Fibroblast of lung (primary cell): ENCODE results near the gene GSTM2. TPM values are rescaled to one million over a fixed set of nuclear protein-coding genes. Genes with fewer than 3 reads are reported as not detected.
A peak's percentile ranks its signal among the peaks of the same experiment; 100 is the strongest.

Experiments used
- DNase-seq, 2 donors: peaks; one replicate each; pipeline versions ENCODE4 v3.0.0 to v3.0.0-alpha.2; 2010; ENCODE audit warnings: low read depth in 2 of 2
- H2AFZ ChIP-seq: 2 replicates; pipeline ENCODE4 v1.5.1; 2012; ENCODE audit warnings: low read length, control low read depth, inconsistent platforms
- H3K27ac ChIP-seq: 2 replicates; pipeline ENCODE4 v1.5.1; 2011; ENCODE audit warnings: low read length, control low read depth; ENCODE audit not compliant: insufficient read depth
- H3K27me3 ChIP-seq: 2 replicates; pipeline ENCODE4 v1.5.1; 2011; ENCODE audit warnings: mild to moderate bottlenecking, low read length; ENCODE audit not compliant: control insufficient read depth, insufficient read depth
- H3K36me3 ChIP-seq: 2 replicates; pipeline ENCODE4 v1.5.1; 2011; ENCODE audit warnings: low read length; ENCODE audit not compliant: control insufficient read depth, insufficient read depth
- H3K4me1 ChIP-seq: 2 replicates; pipeline ENCODE4 v1.5.1; 2011; ENCODE audit warnings: low read length; ENCODE audit not compliant: control insufficient read depth, insufficient read depth; ENCODE audit errors: extremely low read depth
- H3K4me2 ChIP-seq: 2 replicates; pipeline ENCODE4 v1.5.1; 2011; ENCODE audit warnings: low read length, control low read depth; ENCODE audit not compliant: insufficient read depth; ENCODE audit errors: extremely low read depth
- H3K4me3 ChIP-seq, 4 experiments: fragments of 200-600 bp in 1 of 4; sonication (generic) in 1 of 4; replicated peaks in 1 of 4; 2 replicates each; pipeline ENCODE4 v1.5.1; 2011 to 2016; ENCODE audit warnings: low read length in 4 of 4, low read depth in 3 of 4, mild to moderate bottlenecking in 3 of 4, control low read depth in 2 of 4, inconsistent platforms in 1 of 4, mixed read lengths in 1 of 4; ENCODE audit not compliant: insufficient read depth in 1 of 4; ENCODE audit errors: control extremely low read depth in 1 of 4
- H3K79me2 ChIP-seq: 2 replicates; pipeline ENCODE4 v1.5.1; 2012; ENCODE audit warnings: mild to moderate bottlenecking, low read length, inconsistent platforms; ENCODE audit not compliant: control insufficient read depth, insufficient read depth
- H3K9ac ChIP-seq: 2 replicates; pipeline ENCODE4 v1.5.1; 2011; ENCODE audit warnings: mild to moderate bottlenecking, low read length, control low read depth; ENCODE audit not compliant: insufficient read depth
- H3K9me3 ChIP-seq: 2 replicates; pipeline ENCODE4 v1.5.1; 2012; ENCODE audit warnings: low read depth, low read length; ENCODE audit not compliant: control insufficient read depth, insufficient read depth
- H4K20me1 ChIP-seq: 2 replicates; pipeline ENCODE4 v1.5.1; 2011; ENCODE audit warnings: low read length; ENCODE audit not compliant: control insufficient read depth, insufficient read depth; ENCODE audit errors: extremely low read depth
- CTCF ChIP-seq, 2 donors: IDR thresholded peaks in 1 of 2; conservative IDR thresholded peaks in 1 of 2; 1 replicate in 1 of 2; 2 replicates in 1 of 2; pipeline ENCODE4 v1.5.1; 2011 to 2012; ENCODE audit warnings: low read length in 2 of 2, control low read depth in 1 of 2, inconsistent platforms in 1 of 2, low read depth in 1 of 2, mild to moderate bottlenecking in 1 of 2
- EZH2 ChIP-seq: IDR thresholded peaks from 2 replicates; pipeline ENCODE4 v1.5.1; 2012; ENCODE audit warnings: low read length, control low read depth, mild to moderate bottlenecking; ENCODE audit errors: missing control alignments
- polyA plus RNA-seq, 2 donors: library from polyadenylated mRNA; depleted of rRNA in 1 of 2; stranded (reverse) in 1 of 2; unstranded in 1 of 2; fragments of >200 nt; gene quantifications; 2 replicates each; pipeline ENCODE4 v1.2.1, GENCODE V29; 2011 to 2012; ENCODE audit warnings: missing spikeins in 1 of 2
- total RNA-seq: library from RNA; depleted of rRNA; stranded (reverse); fragments of >200 nt; gene quantifications from 2 replicates; pipeline ENCODE4 v1.2.1, GENCODE V29; 2014

GSTM2 gene
- total and polyA plus RNA-seq, 2 donors (not counting 1 experiment from before 2014, with no cell fraction given): 28.2 to 67.7 TPM

GRCh38 chr1:109636201-109636952 lies 31.5 kb upstream of the GSTM2 start:
- peak; percentile 47 to 62 for DNase-seq
- no peaks in the 10 kb centered on the region for H3K27me3 ChIP-seq
- no peak for TF ChIP-seq EZH2
- TF ChIP-seq CTCF (conservative IDR thresholded peaks at IDR 0.05 in 1 of 2, IDR thresholded peaks at IDR 0.05 in 1 of 2; ENCODE audit: low read depth in 1 of 2, low read length in 2 of 2): no peak
- H3K27ac ChIP-seq: no peak overlapping the region
- H3K9ac ChIP-seq: no peak overlapping the region
- no peaks in the 10 kb centered on the region for H3K79me2 ChIP-seq
- peaks cover 10% of the 10 kb centered on the region for H3K4me1 ChIP-seq
- no peaks in the 10 kb centered on the region for H4K20me1 ChIP-seq
- peaks cover 7% of the 10 kb centered on the region for H3K36me3 ChIP-seq
- H2AFZ ChIP-seq: no peak overlapping the region
- no peak overlapping the region for H3K4me3 ChIP-seq
- no peaks in the 10 kb centered on the region for H3K9me3 ChIP-seq
- H3K4me2 ChIP-seq: peak overlapping the region; percentile 23

- Histone ChIP-seq H3K9me3 (no peaks in the 10 kb centered on the region), H3K9ac (no peak overlapping the region), H3K79me2 (no peaks in the 10 kb centered on the region), H3K27ac (no peak overlapping the region), H3K4me1 (peaks cover 10% of the 10 kb centered on the region), H4K20me1 (no peaks in the 10 kb centered on the region), H3K4me2 (no peak overlapping the region), H3K4me3 (no peak overlapping the region), H3K27me3 (no peaks in the 10 kb centered on the region), H2AFZ (no peak overlapping the region), H3K36me3 (peaks cover 5% of the 10 kb centered on the region)
- no peak for DNase-seq
- TF ChIP-seq EZH2: no peak
- TF ChIP-seq CTCF (conservative IDR thresholded peaks at IDR 0.05 in 1 of 2, IDR thresholded peaks at IDR 0.05 in 1 of 2; ENCODE audit: low read depth in 1 of 2, low read length in 2 of 2): no peak
Observed at GRCh38 chr1:109637446-109637845, 30.4 kb upstream of the GSTM2 start.

- H3K4me3 ChIP-seq: no peak overlapping the region
- DNase-seq: no peak
- no peaks in the 10 kb centered on the region for H3K27me3 ChIP-seq
- no peak overlapping the region for H3K27ac ChIP-seq
- H3K79me2 ChIP-seq: no peaks in the 10 kb centered on the region
- no peak overlapping the region for H3K4me2 ChIP-seq
- TF ChIP-seq CTCF (conservative IDR thresholded peaks at IDR 0.05 in 1 of 2, IDR thresholded peaks at IDR 0.05 in 1 of 2; ENCODE audit: low read depth in 1 of 2, low read length in 2 of 2) (no peak), EZH2 (no peak)
- H3K36me3 ChIP-seq: no peaks in the 10 kb centered on the region
- H3K9me3 ChIP-seq: no peaks in the 10 kb centered on the region
- peaks cover 10% of the 10 kb centered on the region for H3K4me1 ChIP-seq
- H3K9ac ChIP-seq: no peak overlapping the region
- H2AFZ ChIP-seq: no peak overlapping the region
- no peaks in the 10 kb centered on the region for H4K20me1 ChIP-seq
Observed at GRCh38 chr1:109639063-109639840, 28.6 kb upstream of the GSTM2 start.
